SK-MEL-5 (cell line): Measurements from ENCODE around the gene RIF1. TPM values are rescaled to one million over a fixed set of nuclear protein-coding genes. Genes with fewer than 3 reads are reported as not detected.

Experiments used
- DNase-seq: peaks from one replicate; pipeline ENCODE4 v3.0.0-alpha.2; 2016; ENCODE audit warnings: low read depth, low spot score
- in situ Hi-C: cut with HindIII; loops from 2 replicates; pipeline ENCODE4 v1.10.0; 2016; ENCODE audit warnings: low sequenced_read_pairs, high pct_unique_total_duplicates, low pct_unique_long_range_greater_than_20kb
- small RNA-seq, 2 experiments: library from RNA; depleted of rRNA; stranded (forward); fragments of <200 nt; gene quantifications; one replicate each; pipeline ENCODE3, GENCODE V24; 2014
- total RNA-seq: library from RNA; depleted of rRNA; stranded (reverse); fragments of >200 nt; shearing (Covaris generic); gene quantifications from 2 replicates; pipeline ENCODE4 v1.2.3, GENCODE V29; 2014; rRNA removed

RIF1 gene
- total RNA-seq, 1 experiment from 2014 or later: 29.6 TPM

GRCh38 chr2:151484100-151484499 lies 74.4 kb downstream of the RIF1 start:
- in situ Hi-C loops: no loop called here
- DNase-seq: no peak

- no peak for DNase-seq
- in situ Hi-C loops: no loop called here
These were observed 76.4 kb downstream of the RIF1 start for GRCh38 chr2:151486053-151486452.

- in situ Hi-C loops: no loop called here
- no peak for DNase-seq
These were observed 80.6 kb downstream of the RIF1 start for GRCh38 chr2:151490276-151490675.

- in situ Hi-C loops: no loop called here
- no peak for DNase-seq
These were observed 81.8 kb downstream of the RIF1 start for GRCh38 chr2:151491496-151491895.

GRCh38 chr2:151498178-151498577 lies 88.5 kb downstream of the RIF1 start:
- in situ Hi-C loops: no loop called here

GRCh38 chr2:151506170-151506569 lies 96.5 kb downstream of the RIF1 start:
- no peak for DNase-seq
- in situ Hi-C loops: no loop called here

More at GRCh38 chr2:151498178-151498577, 88.5 kb downstream of the RIF1 start:
- no peak for DNase-seq

- in situ Hi-C loops: no loop called here
- no peak for DNase-seq
These were observed 98.8 kb downstream of the RIF1 start for GRCh38 chr2:151508519-151508918.

GRCh38 chr2:151518802-151519201 lies 109.1 kb downstream of the RIF1 start:
- in situ Hi-C loops: no loop called here
- no peak for DNase-seq

GRCh38 chr2:151520976-151521375 lies 111.3 kb downstream of the RIF1 start:
- DNase-seq: no peak
- in situ Hi-C loops: no loop called here

GRCh38 chr2:151522556-151522955 lies 112.9 kb downstream of the RIF1 start:
- no peak for DNase-seq
- in situ Hi-C loops: no loop called here

GRCh38 chr2:151523850-151524249 lies 114.1 kb downstream of the RIF1 start:
- in situ Hi-C loops: no loop called here

GRCh38 chr2:151525821-151526373 lies 116.2 kb downstream of the RIF1 start:
- in situ Hi-C loops: no loop called here
- DNase-seq: no peak

More at GRCh38 chr2:151523850-151524249, 114.1 kb downstream of the RIF1 start:
- no peak for DNase-seq

- no peak for DNase-seq
- in situ Hi-C loops: no loop called here
These were observed 116.9 kb downstream of the RIF1 start for GRCh38 chr2:151526572-151527090.

Small RNAs within 50 kb of the gene (small RNA-seq; reads per million reads assigned to genes)
- gene MIR4773-1 (0 reads per million in 2 experiments), gene RN7SL124P (0 to 0.05 reads per million in 2 experiments)

Other genes with a start within 250 kb of the RIF1 start
- gene RBM43, start 148.0 kb upstream of the RIF1 start, total RNA-seq: 4.9 and 5.8 TPM in 2 replicates
- 1.7 and 2.2 TPM in 2 replicates for gene NMI, start 120.2 kb upstream of the RIF1 start, total RNA-seq
- 0.95 and 1.0 TPM in 2 replicates for gene TNFAIP6, start 52.3 kb upstream of the RIF1 start, total RNA-seq